Suprapubic skin (tissue), 4 donors: ENCODE data around the gene FAM193A.

Experiments used
- POLR2A ChIP-seq, 2 donors: fragments of 450-650 bp; IDR thresholded peaks; one replicate each; pipeline ENCODE4 v1.6.1; 2017; ENCODE audit warnings: antibody characterized with exemption in 2 of 2, mild to moderate bottlenecking in 2 of 2, moderate library complexity in 2 of 2
- POLR2AphosphoS5 ChIP-seq, 3 donors: sonication (generic); formaldehyde crosslinking; IDR thresholded peaks; one replicate each; pipeline ENCODE4 v1.6.1; 2017; ENCODE audit warnings: antibody characterized with exemption in 3 of 3
- TF ChIP-seq, protein P1 (sequence below), 2 donors: fragments of 200-600 bp in 1 of 2; fragments of 450-650 bp in 1 of 2; sonication (generic) in 1 of 2; IDR thresholded peaks; one replicate each; pipeline ENCODE4 v1.5.1; 2016 to 2019; ENCODE audit warnings: antibody characterized with exemption in 2 of 2, mild to moderate bottlenecking in 1 of 2, moderate library complexity in 1 of 2

DNA sequence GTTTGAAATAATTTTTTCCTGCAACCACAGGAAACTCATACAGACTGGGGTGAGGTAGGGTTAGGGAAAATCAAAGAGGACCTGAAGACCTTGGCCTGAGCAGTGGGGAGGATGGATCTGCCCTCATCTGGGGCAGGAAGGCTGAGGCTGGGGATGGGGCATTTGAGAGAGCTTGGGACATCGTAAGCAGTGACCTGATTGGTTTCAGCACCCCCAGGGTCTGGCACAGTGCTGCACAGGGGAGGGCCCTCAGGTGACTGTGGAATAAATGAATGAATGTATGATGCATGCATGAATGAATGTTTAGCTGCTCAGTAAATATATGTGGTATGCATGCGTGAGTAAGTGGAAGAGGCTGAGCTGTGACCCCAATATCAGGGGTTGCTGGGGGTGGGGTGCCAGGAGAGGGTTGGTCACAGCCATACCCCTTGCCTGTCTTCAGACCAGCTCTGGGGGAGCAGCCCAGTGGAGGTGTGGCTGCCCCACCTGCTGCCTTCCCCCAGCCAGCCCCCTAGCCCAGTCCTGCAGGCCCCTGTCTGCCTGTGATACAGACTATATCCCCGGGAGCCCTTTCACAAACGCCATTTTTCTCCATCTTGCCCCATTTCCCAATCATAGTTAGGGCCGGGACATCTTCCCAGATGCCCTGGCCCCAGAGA is 230.7 kb downstream of the FAM193A start:
- TF ChIP-seq, protein P1, sequence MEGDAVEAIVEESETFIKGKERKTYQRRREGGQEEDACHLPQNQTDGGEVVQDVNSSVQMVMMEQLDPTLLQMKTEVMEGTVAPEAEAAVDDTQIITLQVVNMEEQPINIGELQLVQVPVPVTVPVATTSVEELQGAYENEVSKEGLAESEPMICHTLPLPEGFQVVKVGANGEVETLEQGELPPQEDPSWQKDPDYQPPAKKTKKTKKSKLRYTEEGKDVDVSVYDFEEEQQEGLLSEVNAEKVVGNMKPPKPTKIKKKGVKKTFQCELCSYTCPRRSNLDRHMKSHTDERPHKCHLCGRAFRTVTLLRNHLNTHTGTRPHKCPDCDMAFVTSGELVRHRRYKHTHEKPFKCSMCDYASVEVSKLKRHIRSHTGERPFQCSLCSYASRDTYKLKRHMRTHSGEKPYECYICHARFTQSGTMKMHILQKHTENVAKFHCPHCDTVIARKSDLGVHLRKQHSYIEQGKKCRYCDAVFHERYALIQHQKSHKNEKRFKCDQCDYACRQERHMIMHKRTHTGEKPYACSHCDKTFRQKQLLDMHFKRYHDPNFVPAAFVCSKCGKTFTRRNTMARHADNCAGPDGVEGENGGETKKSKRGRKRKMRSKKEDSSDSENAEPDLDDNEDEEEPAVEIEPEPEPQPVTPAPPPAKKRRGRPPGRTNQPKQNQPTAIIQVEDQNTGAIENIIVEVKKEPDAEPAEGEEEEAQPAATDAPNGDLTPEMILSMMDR (IDR thresholded peaks at IDR 0.05) = no peak
- TF ChIP-seq POLR2A (IDR thresholded peaks at IDR 0.05) = no peak
- TF ChIP-seq POLR2AphosphoS5 (IDR thresholded peaks at IDR 0.05) = no peak
